ENCODE data around the gene SBF2.
A peak's percentile ranks its signal among the peaks of the same experiment; 100 is the strongest.

The SBF2 gene

DNA sequence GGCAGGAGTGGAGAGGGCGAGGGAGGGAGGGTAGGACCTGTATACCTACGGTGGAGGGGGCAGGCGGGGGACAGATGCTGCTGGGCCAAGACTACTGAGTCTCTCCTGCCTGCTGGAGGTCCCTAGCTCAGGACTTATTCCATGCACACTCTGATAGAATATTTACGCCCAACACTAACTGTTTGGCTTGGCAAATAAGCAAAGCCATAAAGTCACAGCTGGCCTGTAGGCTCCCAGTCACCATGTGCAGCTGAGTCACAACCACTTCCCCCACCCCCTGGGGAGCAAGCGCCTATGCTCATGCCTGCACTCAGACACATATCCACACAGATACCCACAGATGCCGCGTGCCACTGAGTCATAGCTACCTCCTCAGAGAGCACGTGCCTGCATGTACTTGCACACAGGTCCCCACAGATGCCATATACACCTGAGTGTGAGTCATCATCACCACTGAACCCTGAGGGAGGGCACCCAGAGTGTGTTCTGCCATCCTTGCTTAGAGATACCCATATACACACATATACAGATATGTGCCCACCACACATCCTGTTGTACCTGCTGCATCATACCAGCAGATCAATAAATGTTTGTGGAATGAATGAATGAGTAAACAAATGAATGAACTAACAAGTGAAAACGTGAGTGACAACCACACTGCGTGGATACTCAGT is 534.4 kb downstream of the SBF2 start:
- peak overlapping the region; percentile 51 for H3K4me3 ChIP-seq (ENCODE audit: low read depth, low read length)
- TF ChIP-seq, protein P1, sequence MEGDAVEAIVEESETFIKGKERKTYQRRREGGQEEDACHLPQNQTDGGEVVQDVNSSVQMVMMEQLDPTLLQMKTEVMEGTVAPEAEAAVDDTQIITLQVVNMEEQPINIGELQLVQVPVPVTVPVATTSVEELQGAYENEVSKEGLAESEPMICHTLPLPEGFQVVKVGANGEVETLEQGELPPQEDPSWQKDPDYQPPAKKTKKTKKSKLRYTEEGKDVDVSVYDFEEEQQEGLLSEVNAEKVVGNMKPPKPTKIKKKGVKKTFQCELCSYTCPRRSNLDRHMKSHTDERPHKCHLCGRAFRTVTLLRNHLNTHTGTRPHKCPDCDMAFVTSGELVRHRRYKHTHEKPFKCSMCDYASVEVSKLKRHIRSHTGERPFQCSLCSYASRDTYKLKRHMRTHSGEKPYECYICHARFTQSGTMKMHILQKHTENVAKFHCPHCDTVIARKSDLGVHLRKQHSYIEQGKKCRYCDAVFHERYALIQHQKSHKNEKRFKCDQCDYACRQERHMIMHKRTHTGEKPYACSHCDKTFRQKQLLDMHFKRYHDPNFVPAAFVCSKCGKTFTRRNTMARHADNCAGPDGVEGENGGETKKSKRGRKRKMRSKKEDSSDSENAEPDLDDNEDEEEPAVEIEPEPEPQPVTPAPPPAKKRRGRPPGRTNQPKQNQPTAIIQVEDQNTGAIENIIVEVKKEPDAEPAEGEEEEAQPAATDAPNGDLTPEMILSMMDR (IDR thresholded peaks at IDR 0.05; ENCODE audit: low read depth, low read length): no peak

DNA sequence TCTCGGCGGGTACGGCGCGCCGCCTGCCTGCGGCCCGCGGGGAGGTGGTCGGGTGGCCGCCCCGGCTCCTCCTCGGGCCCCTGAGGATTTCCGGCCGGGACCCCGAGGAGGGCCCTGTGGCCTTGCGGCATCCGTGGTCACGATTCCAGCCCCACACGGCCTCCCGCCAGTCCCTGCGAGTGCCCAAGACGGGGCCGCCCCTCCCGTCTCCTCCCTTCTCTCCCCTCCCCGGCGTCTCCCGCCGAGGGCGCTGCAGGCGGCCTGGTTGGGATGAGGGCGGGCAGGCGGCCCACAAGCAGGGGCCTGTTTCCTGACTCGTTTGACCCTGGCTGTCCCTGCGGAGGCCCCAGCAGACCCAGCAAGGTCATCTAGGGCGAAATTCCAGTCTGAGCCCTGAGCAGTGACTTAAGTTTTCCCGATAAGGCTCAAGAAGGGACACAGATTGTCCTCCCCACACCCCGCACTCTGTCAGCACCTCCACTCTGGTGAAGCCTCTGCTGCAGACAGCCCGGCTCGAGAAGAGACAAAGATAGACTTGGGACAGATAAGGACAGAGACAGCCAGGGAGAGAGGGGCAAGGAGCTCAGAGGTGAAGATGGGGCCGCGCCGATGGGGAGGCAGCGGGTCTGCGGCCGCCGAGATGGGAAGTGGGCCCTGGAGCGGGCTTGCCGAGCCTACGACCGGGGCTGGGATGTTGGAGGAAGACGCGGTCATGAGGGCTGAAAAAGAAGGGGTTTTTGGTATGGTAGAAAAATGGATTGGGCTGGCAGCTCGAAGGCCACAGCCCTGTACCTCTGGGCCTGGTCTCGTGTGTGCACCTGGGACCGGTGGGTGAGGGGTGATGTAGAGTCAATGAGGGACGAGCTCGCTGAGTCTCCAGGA is 535.1 kb downstream of the SBF2 start:
- TF ChIP-seq, protein P1 (IDR thresholded peaks at IDR 0.05; ENCODE audit: low read depth, low read length): no peak
- peak overlapping the region; percentile 51 for H3K4me3 ChIP-seq (ENCODE audit: low read depth, low read length)

DNA sequence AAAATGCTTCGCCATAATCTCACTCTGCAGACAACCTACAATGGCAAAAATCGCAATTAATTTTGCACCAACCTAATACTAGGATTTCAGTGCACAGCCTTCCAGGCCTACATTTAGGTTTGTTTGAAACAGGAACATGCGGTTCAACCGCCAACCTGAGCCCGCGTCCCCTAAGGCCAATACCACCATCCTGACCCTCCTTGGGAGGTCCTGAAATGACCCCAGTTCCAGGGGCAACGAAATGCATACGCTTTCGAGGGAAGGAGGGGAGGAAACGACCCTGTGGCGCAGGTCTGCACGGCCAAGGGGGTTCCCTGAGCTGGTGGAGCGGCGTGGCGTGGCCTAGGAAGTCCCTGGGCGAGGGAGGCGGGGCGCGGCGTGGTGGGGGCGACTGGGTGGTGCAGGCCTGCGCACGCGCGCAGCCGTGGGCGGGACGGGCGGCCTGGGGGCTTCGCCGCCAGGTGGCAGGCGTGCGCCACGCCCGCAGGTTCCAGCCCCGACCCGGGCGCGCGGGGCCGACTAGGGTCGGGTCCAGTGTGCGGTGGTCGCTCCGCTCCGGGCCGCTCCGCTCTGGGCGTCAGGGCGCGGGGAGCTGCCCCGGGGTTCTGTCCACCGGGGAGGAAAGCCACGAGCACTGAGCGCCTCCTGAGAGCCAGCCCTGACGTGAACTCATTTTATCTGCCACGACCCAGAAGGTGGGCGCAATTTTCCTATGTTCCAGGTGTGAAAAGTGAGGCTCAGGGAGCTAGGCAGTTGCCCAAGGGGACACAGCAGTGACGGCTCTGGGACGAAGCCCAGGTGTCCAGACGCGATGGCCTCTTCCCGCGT is 536.0 kb downstream of the SBF2 start:
- TF ChIP-seq, protein P1 (IDR thresholded peaks at IDR 0.05; ENCODE audit: low read depth, low read length): peak; percentile 37
- H3K4me3 ChIP-seq (ENCODE audit: low read depth, low read length): peak overlapping the region; percentile 51

DNA sequence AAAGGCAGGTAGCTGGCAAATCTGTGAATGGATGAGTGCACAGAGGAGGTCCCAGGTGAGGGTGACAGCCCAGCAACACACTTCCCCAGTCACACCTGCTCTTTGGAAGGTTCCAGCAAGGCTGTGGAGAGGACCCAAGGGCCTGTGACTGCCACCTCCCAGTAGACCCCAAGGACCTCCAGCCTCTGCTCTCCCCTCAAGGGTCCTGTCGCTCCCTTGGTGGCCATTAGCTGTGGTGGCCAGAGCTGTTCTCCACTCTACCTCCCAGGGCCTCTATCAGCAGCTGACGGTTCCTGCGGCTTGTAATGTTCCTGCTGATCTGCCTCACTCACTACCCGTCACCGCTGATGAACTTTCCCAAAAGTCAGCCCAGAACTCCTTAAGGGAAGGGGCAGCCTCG is 537.1 kb downstream of the SBF2 start:
- TF ChIP-seq, protein P1 (IDR thresholded peaks at IDR 0.05; ENCODE audit: low read depth, low read length): no peak
- H3K4me3 ChIP-seq (ENCODE audit: low read depth, low read length): no peak overlapping the region

DNA sequence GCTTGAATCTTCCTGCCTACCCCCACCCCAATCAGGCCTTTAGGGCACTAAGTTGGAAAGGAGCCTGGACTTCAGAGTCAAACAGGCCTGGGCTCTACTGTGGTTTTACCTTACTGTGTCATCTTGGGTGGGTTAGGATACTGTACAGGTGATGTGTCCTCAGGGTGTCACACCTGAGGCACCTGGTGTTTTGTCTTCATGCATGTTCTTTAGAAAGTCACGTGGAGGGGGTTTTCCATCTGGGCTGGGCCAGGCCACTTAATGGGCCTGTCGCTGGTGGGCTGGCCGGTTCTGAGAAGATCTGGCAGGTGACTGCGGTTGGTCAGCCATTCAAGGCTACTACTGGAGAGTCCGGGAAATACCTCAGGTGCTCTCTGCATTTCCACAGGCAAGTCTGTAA is 537.6 kb downstream of the SBF2 start:
- TF ChIP-seq, protein P1 (IDR thresholded peaks at IDR 0.05; ENCODE audit: low read depth, low read length): no peak
- H3K4me3 ChIP-seq (ENCODE audit: low read depth, low read length): no peak overlapping the region

DNA sequence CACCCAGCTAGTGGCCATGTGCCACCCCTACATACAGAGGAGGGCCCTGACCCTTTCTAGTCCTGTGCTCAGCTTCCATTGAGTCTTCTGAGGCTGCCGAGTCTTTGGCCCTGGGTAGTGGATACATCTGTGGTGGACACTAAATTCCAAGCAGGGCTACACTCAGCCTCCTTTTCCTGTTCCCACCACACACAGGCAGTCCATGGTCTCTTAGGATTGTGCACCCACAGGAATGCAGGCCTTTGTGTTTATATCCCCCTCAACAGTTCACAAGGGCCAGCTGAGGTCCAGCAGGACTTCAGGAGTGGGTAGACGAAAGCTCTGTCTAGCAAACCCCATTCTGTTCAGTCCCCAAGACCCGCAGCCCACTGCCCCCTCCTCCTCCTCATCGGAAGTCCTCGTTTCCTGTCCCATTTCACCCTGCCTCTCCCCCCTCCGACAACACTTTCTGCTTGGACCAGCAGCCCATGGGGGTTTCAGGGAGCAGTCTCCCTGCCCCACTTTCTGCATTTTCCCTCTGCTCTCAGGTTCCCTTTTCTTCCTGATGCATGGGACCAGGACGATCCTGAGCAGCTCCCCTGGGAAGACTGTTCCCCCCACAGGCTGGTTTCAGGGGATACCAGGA is 538.3 kb downstream of the SBF2 start:
- H3K4me3 ChIP-seq (ENCODE audit: low read depth, low read length): no peak overlapping the region
- TF ChIP-seq, protein P1 (IDR thresholded peaks at IDR 0.05; ENCODE audit: low read depth, low read length): no peak

All from WI38 (cell line).